Loucy (cell line): ENCODE results near the gene TXNDC16.

Experiments
- H2AFZ ChIP-seq: fragments of 200-600 bp; sonication (generic); 2 replicates; pipeline ENCODE4 v1.6.0; 2016; ENCODE audit warnings: antibody characterized with exemption, mild to moderate bottlenecking, low read length, moderate library complexity
- H3F3A ChIP-seq: fragments of 200-600 bp; 2 replicates; pipeline ENCODE4 v1.6.0; 2016; ENCODE audit warnings: antibody characterized with exemption, low read depth, mild to moderate bottlenecking
- H3K27me3 ChIP-seq: fragments of 200-600 bp; sonication (generic); 2 replicates; pipeline ENCODE4 v1.6.1; 2014; ENCODE audit warnings: low read length, mild to moderate bottlenecking; ENCODE audit not compliant: insufficient read depth, poor library complexity, severe bottlenecking
- H3K36me3 ChIP-seq: fragments of 200-600 bp; sonication (generic); 2 replicates; pipeline ENCODE4 v1.6.1; 2016; ENCODE audit warnings: low read length; ENCODE audit not compliant: insufficient read depth
- H3K4me1 ChIP-seq: fragments of 200-600 bp; sonication (generic); 2 replicates; pipeline ENCODE4 v1.5.1; 2014; ENCODE audit warnings: low read length, mild to moderate bottlenecking; ENCODE audit not compliant: insufficient read depth, poor library complexity, severe bottlenecking
- H3K4me2 ChIP-seq: fragments of 200-600 bp; sonication (generic); 2 replicates; pipeline ENCODE4 v1.6.0; 2014; ENCODE audit warnings: antibody characterized with exemption, low read length, low read depth, mild to moderate bottlenecking; ENCODE audit not compliant: poor library complexity, severe bottlenecking
- H3K4me3 ChIP-seq: fragments of 200-600 bp; sonication (generic); 2 replicates; pipeline ENCODE4 v1.5.1; 2014; ENCODE audit warnings: low read length, mild to moderate bottlenecking, mixed read lengths; ENCODE audit not compliant: poor library complexity, severe bottlenecking
- H3K79me2 ChIP-seq: fragments of 200-600 bp; sonication (generic); 2 replicates; pipeline ENCODE4 v1.6.1; 2014; ENCODE audit warnings: low read length; ENCODE audit not compliant: insufficient read depth
- H3K9ac ChIP-seq: fragments of 200-600 bp; sonication (generic); 2 replicates; pipeline ENCODE4 v1.6.0; 2014; ENCODE audit warnings: mild to moderate bottlenecking, low read depth, low read length, moderate library complexity; ENCODE audit not compliant: poor library complexity, severe bottlenecking
- H3K9me2 ChIP-seq: fragments of 200-600 bp; sonication (generic); replicated peaks from 2 replicates; pipeline ENCODE4 v1.6.1; 2016; ENCODE audit warnings: low read depth, low read length, mixed read lengths
- H3K9me3 ChIP-seq: fragments of 200-600 bp; sonication (generic); 2 replicates; pipeline ENCODE4 v1.6.1; 2014; ENCODE audit warnings: mild to moderate bottlenecking, antibody characterized with exemption, low read length, low read depth; ENCODE audit not compliant: insufficient read depth
- H4K20me1 ChIP-seq: fragments of 200-600 bp; sonication (generic); 2 replicates; pipeline ENCODE4 v1.6.0; 2014; ENCODE audit warnings: antibody characterized with exemption, low read length, mild to moderate bottlenecking; ENCODE audit not compliant: insufficient read depth, poor library complexity, severe bottlenecking
- CTCF ChIP-seq: fragments of 200-600 bp; sonication (generic); conservative IDR thresholded peaks from 2 replicates; pipeline ENCODE4 v1.5.1; 2014; ENCODE audit warnings: mild to moderate bottlenecking, antibody characterized with exemption, low read length
- EZH2phosphoT487 ChIP-seq: fragments of 200-600 bp; IDR thresholded peaks from 2 replicates; pipeline ENCODE4 v1.6.1; 2018; ENCODE audit warnings: antibody characterized with exemption, mild to moderate bottlenecking, moderate library complexity, borderline replicate concordance

TXNDC16 gene

GRCh38 chr14:52467515-52468266 is 84.6 kb downstream of the TXNDC16 start:
- Histone ChIP-seq H3F3A (no peaks in the 10 kb centered on the region), H3K79me2 (no peaks in the 10 kb centered on the region), H4K20me1 (no peaks in the 10 kb centered on the region), H3K9me2 (no peaks in the 10 kb centered on the region), H3K36me3 (0 out of 2 replicates have a peak, but pooled peaks cover 1% of the 10 kb centered on the region), H3K4me2 (no peak overlapping the region), H3K4me3 (no peak overlapping the region), H3K27me3 (no peaks in the 10 kb centered on the region), H2AFZ (no peak overlapping the region), H3K9me3 (no peaks in the 10 kb centered on the region), H3K9ac (no peak overlapping the region), H3K4me1 (no peaks in the 10 kb centered on the region)
- TF ChIP-seq CTCF (no peak), EZH2phosphoT487 (no peak)

GRCh38 chr14:52464175-52464574 is 88.1 kb downstream of the TXNDC16 start:
- Histone ChIP-seq H3K4me3 (no peak overlapping the region), H4K20me1 (no peaks in the 10 kb centered on the region), H3K9me3 (no peaks in the 10 kb centered on the region), H3K9ac (no peak overlapping the region), H3K4me2 (no peak overlapping the region), H3K36me3 (peaks cover 12% of the 10 kb centered on the region; the same call in 1 of the 2 replicates), H3K79me2 (no peaks in the 10 kb centered on the region), H3K4me1 (no peaks in the 10 kb centered on the region), H3F3A (no peaks in the 10 kb centered on the region), H3K27me3 (peaks cover 4% of the 10 kb centered on the region), H3K9me2 (no peaks in the 10 kb centered on the region), H2AFZ (no peak overlapping the region)
- no peak for TF ChIP-seq CTCF
- no peak for TF ChIP-seq EZH2phosphoT487

- Histone ChIP-seq H3K4me3 (no peak overlapping the region), H3K9me2 (no peaks in the 10 kb centered on the region), H2AFZ (no peak overlapping the region), H3K79me2 (no peaks in the 10 kb centered on the region), H4K20me1 (no peaks in the 10 kb centered on the region), H3F3A (no peaks in the 10 kb centered on the region), H3K9me3 (no peaks in the 10 kb centered on the region), H3K27me3 (peaks cover 4% of the 10 kb centered on the region), H3K9ac (no peak overlapping the region), H3K36me3 (peaks cover 12% of the 10 kb centered on the region; the same call in 1 of the 2 replicates), H3K4me1 (no peaks in the 10 kb centered on the region), H3K4me2 (no peak overlapping the region)
- no peak for TF ChIP-seq EZH2phosphoT487
- TF ChIP-seq CTCF, result no peak
Measured at GRCh38 chr14:52463375-52463774, 88.9 kb downstream of the TXNDC16 start.
